GM23338 (cell line): Measurements from ENCODE around the gene USP17L29.
"Not testable (repeated sequence)": the region's sequence is repeated elsewhere in the genome, so short reads cannot be mapped to it uniquely, and the experiment has no call there.

Experiments used
- CREB1 ChIP-seq: fragments of 250-450 bp; sonication (Bioruptor Pico); IDR thresholded peaks from 2 replicates; pipeline ENCODE4 v1.5.0; 2020; ENCODE audit warnings: low read depth, mild to moderate bottlenecking, moderate library complexity
- EZH2 ChIP-seq: fragments of 200-600 bp; sonication (generic); IDR thresholded peaks from one replicate; pipeline ENCODE4 v1.8.0; 2017; ENCODE audit warnings: antibody characterized with exemption, mild to moderate bottlenecking, low read depth; ENCODE audit not compliant: unreplicated experiment
- EZH2phosphoT487 ChIP-seq: fragments of 200-600 bp; sonication (generic); IDR thresholded peaks from one replicate; pipeline ENCODE4 v1.8.1; 2018; ENCODE audit warnings: antibody characterized with exemption; ENCODE audit not compliant: unreplicated experiment
- JUNB ChIP-seq: IDR thresholded peaks from one replicate; pipeline ENCODE4 v1.6.1; 2016; ENCODE audit warnings: antibody characterized with exemption; ENCODE audit not compliant: unreplicated experiment
- POLR2AphosphoS5 ChIP-seq: IDR thresholded peaks from 2 replicates; pipeline ENCODE4 v1.6.1; 2016; ENCODE audit warnings: antibody characterized with exemption, low read depth
- STAT1 ChIP-seq: IDR thresholded peaks from one replicate; pipeline ENCODE4 v1.6.1; 2016; ENCODE audit warnings: antibody characterized with exemption; ENCODE audit not compliant: unreplicated experiment
- ZNF331 ChIP-seq: fragments of 250-450 bp; sonication (Bioruptor Pico); IDR thresholded peaks from 2 replicates; pipeline ENCODE4 v1.5.0; 2020; ENCODE audit warnings: low read depth, mild to moderate bottlenecking, moderate library complexity
- TF ChIP-seq, protein P1 (sequence below), 2 experiments: fragments of 200-600 bp in 1 of 2; sonication (generic) in 1 of 2; conservative IDR thresholded peaks; 2 replicates each; pipeline versions ENCODE4 v1.5.1 to v1.6.1; 2016 to 2017; ENCODE audit warnings: antibody characterized with exemption in 2 of 2, low read depth in 2 of 2, mild to moderate bottlenecking in 2 of 2, moderate library complexity in 1 of 2
- TF ChIP-seq, protein P2 (sequence below): IDR thresholded peaks from one replicate; pipeline ENCODE4 v1.6.1; 2018; ENCODE audit warnings: antibody characterized with exemption; ENCODE audit not compliant: unreplicated experiment
- TF ChIP-seq, protein P3 (sequence below): fragments of 250-450 bp; sonication (Bioruptor Pico); IDR thresholded peaks from 2 replicates; pipeline ENCODE4 v1.5.0; 2020; ENCODE audit warnings: mild to moderate bottlenecking, moderate library complexity
- TF ChIP-seq, protein P4 (sequence below): IDR thresholded peaks from 2 replicates; pipeline ENCODE4 v1.6.1; 2016; ENCODE audit warnings: antibody characterized with exemption

DNA sequence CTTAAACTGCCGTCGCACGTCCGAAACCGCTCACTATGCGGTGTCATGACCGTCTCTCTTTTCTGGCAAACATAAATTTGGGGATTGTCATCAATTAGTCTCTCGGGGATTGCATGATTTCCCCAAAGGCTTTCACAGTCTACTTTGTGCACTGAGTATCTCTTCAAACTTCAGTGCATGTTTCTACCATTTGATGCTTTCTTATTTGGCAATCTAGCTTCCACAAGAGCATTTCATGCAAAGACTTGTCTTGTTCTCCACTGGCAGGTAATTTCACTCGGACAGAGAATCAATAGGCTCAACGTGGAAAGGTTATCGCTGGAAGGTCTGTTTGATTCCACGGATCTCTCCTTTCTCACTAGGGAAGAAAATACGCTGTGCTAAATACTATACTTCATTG lies 29.2 kb upstream of the USP17L29 start:
- not testable (repeated sequence) for TF ChIP-seq ZNF331, EZH2, POLR2AphosphoS5, CREB1, JUNB, EZH2phosphoT487, STAT1
- TF ChIP-seq, protein P1, sequence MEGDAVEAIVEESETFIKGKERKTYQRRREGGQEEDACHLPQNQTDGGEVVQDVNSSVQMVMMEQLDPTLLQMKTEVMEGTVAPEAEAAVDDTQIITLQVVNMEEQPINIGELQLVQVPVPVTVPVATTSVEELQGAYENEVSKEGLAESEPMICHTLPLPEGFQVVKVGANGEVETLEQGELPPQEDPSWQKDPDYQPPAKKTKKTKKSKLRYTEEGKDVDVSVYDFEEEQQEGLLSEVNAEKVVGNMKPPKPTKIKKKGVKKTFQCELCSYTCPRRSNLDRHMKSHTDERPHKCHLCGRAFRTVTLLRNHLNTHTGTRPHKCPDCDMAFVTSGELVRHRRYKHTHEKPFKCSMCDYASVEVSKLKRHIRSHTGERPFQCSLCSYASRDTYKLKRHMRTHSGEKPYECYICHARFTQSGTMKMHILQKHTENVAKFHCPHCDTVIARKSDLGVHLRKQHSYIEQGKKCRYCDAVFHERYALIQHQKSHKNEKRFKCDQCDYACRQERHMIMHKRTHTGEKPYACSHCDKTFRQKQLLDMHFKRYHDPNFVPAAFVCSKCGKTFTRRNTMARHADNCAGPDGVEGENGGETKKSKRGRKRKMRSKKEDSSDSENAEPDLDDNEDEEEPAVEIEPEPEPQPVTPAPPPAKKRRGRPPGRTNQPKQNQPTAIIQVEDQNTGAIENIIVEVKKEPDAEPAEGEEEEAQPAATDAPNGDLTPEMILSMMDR (conservative IDR thresholded peaks at IDR 0.05; ENCODE audit: low read depth in 2 of 2) = not testable (repeated sequence)
- TF ChIP-seq, protein P2, sequence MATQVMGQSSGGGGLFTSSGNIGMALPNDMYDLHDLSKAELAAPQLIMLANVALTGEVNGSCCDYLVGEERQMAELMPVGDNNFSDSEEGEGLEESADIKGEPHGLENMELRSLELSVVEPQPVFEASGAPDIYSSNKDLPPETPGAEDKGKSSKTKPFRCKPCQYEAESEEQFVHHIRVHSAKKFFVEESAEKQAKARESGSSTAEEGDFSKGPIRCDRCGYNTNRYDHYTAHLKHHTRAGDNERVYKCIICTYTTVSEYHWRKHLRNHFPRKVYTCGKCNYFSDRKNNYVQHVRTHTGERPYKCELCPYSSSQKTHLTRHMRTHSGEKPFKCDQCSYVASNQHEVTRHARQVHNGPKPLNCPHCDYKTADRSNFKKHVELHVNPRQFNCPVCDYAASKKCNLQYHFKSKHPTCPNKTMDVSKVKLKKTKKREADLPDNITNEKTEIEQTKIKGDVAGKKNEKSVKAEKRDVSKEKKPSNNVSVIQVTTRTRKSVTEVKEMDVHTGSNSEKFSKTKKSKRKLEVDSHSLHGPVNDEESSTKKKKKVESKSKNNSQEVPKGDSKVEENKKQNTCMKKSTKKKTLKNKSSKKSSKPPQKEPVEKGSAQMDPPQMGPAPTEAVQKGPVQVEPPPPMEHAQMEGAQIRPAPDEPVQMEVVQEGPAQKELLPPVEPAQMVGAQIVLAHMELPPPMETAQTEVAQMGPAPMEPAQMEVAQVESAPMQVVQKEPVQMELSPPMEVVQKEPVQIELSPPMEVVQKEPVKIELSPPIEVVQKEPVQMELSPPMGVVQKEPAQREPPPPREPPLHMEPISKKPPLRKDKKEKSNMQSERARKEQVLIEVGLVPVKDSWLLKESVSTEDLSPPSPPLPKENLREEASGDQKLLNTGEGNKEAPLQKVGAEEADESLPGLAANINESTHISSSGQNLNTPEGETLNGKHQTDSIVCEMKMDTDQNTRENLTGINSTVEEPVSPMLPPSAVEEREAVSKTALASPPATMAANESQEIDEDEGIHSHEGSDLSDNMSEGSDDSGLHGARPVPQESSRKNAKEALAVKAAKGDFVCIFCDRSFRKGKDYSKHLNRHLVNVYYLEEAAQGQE = not testable (repeated sequence)
- TF ChIP-seq, protein P3, sequence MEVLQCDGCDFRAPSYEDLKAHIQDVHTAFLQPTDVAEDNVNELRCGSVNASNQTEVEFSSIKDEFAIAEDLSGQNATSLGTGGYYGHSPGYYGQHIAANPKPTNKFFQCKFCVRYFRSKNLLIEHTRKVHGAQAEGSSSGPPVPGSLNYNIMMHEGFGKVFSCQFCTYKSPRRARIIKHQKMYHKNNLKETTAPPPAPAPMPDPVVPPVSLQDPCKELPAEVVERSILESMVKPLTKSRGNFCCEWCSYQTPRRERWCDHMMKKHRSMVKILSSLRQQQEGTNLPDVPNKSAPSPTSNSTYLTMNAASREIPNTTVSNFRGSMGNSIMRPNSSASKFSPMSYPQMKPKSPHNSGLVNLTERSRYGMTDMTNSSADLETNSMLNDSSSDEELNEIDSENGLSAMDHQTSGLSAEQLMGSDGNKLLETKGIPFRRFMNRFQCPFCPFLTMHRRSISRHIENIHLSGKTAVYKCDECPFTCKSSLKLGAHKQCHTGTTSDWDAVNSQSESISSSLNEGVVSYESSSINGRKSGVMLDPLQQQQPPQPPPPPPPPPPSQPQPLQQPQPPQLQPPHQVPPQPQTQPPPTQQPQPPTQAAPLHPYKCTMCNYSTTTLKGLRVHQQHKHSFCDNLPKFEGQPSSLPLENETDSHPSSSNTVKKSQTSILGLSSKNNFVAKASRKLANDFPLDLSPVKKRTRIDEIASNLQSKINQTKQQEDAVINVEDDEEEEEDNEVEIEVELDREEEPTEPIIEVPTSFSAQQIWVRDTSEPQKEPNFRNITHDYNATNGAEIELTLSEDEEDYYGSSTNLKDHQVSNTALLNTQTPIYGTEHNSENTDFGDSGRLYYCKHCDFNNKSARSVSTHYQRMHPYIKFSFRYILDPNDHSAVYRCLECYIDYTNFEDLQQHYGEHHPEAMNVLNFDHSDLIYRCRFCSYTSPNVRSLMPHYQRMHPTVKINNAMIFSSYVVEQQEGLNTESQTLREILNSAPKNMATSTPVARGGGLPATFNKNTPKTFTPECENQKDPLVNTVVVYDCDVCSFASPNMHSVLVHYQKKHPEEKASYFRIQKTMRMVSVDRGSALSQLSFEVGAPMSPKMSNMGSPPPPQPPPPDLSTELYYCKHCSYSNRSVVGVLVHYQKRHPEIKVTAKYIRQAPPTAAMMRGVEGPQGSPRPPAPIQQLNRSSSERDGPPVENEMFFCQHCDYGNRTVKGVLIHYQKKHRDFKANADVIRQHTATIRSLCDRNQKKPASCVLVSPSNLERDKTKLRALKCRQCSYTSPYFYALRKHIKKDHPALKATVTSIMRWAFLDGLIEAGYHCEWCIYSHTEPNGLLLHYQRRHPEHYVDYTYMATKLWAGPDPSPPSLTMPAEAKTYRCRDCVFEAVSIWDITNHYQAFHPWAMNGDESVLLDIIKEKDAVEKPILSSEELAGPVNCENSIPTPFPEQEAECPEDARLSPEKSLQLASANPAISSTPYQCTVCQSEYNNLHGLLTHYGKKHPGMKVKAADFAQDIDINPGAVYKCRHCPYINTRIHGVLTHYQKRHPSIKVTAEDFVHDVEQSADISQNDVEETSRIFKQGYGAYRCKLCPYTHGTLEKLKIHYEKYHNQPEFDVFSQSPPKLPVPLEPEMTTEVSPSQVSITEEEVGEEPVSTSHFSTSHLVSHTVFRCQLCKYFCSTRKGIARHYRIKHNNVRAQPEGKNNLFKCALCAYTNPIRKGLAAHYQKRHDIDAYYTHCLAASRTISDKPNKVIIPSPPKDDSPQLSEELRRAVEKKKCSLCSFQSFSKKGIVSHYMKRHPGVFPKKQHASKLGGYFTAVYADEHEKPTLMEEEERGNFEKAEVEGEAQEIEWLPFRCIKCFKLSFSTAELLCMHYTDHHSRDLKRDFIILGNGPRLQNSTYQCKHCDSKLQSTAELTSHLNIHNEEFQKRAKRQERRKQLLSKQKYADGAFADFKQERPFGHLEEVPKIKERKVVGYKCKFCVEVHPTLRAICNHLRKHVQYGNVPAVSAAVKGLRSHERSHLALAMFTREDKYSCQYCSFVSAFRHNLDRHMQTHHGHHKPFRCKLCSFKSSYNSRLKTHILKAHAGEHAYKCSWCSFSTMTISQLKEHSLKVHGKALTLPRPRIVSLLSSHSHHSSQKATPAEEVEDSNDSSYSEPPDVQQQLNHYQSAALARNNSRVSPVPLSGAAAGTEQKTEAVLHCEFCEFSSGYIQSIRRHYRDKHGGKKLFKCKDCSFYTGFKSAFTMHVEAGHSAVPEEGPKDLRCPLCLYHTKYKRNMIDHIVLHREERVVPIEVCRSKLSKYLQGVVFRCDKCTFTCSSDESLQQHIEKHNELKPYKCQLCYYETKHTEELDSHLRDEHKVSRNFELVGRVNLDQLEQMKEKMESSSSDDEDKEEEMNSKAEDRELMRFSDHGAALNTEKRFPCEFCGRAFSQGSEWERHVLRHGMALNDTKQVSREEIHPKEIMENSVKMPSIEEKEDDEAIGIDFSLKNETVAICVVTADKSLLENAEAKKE = not testable (repeated sequence)
- TF ChIP-seq, protein P4, sequence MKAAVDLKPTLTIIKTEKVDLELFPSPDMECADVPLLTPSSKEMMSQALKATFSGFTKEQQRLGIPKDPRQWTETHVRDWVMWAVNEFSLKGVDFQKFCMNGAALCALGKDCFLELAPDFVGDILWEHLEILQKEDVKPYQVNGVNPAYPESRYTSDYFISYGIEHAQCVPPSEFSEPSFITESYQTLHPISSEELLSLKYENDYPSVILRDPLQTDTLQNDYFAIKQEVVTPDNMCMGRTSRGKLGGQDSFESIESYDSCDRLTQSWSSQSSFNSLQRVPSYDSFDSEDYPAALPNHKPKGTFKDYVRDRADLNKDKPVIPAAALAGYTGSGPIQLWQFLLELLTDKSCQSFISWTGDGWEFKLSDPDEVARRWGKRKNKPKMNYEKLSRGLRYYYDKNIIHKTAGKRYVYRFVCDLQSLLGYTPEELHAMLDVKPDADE = not testable (repeated sequence)
